Keratinocyte (primary cell): ENCODE results near the gene SMIM22. TPM values are rescaled to one million over a fixed set of nuclear protein-coding genes. Genes with fewer than 3 reads are reported as not detected.

Experiments
- DNase-seq: peaks from one replicate; pipeline ENCODE4 v3.0.0-alpha.2; 2011; ENCODE audit warnings: low read depth, missing footprints, low spot score
- FAIRE-seq: peaks from 2 replicates; lab custom pipeline; 2011; peaks lifted over from hg19 to GRCh38; lab: Jason Lieb, UNC
- H2AFZ ChIP-seq: 2 replicates; pipeline ENCODE4 v1.6.0; 2012; ENCODE audit warnings: low read length, control low read depth, inconsistent platforms; ENCODE audit not compliant: control insufficient read depth
- H3K27ac ChIP-seq: 2 replicates; pipeline ENCODE4 v1.5.1; 2011; ENCODE audit warnings: low read length; ENCODE audit not compliant: control insufficient read depth, insufficient read depth
- H3K27me3 ChIP-seq: 3 replicates; pipeline ENCODE4 v1.6.0; 2011; ENCODE audit warnings: low read length; ENCODE audit not compliant: control insufficient read depth, insufficient read depth; ENCODE audit errors: extremely low read depth
- H3K36me3 ChIP-seq, 2 experiments: 2 replicates in 1 of 2; 3 replicates in 1 of 2; pipeline ENCODE4 v1.5.1; 2011; ENCODE audit warnings: low read length in 2 of 2, mild to moderate bottlenecking in 1 of 2; ENCODE audit not compliant: control insufficient read depth in 2 of 2, insufficient read depth in 2 of 2; ENCODE audit errors: extremely low read depth in 1 of 2
- H3K4me1 ChIP-seq: 3 replicates; pipeline ENCODE4 v1.5.1; 2011; ENCODE audit warnings: low read length; ENCODE audit not compliant: control insufficient read depth, insufficient read depth; ENCODE audit errors: extremely low read depth
- H3K4me2 ChIP-seq: 3 replicates; pipeline ENCODE4 v1.6.0; 2011; ENCODE audit warnings: low read depth, low read length; ENCODE audit not compliant: control insufficient read depth, insufficient read depth; ENCODE audit errors: extremely low read depth
- H3K4me3 ChIP-seq, 3 experiments: fragments of 200-600 bp in 1 of 3; sonication (generic) in 1 of 3; 2 replicates in 2 of 3; 3 replicates in 1 of 3; pipeline ENCODE4 v1.5.1; 2011 to 2016; ENCODE audit warnings: low read length in 3 of 3, mild to moderate bottlenecking in 3 of 3, control low read depth in 2 of 3, inconsistent platforms in 1 of 3, low read depth in 1 of 3, mixed read lengths in 1 of 3, mixed run types in 1 of 3, moderate library complexity in 1 of 3; ENCODE audit not compliant: control insufficient read depth in 2 of 3, insufficient read depth in 2 of 3; ENCODE audit errors: extremely low read depth in 1 of 3
- H3K79me2 ChIP-seq: 2 replicates; pipeline ENCODE4 v1.6.0; 2012; ENCODE audit warnings: low read length; ENCODE audit not compliant: control insufficient read depth, insufficient read depth
- H3K9ac ChIP-seq: 3 replicates; pipeline ENCODE4 v1.6.0; 2011; ENCODE audit warnings: low read length; ENCODE audit not compliant: control insufficient read depth, insufficient read depth; ENCODE audit errors: extremely low read depth
- H3K9me1 ChIP-seq: 3 replicates; pipeline ENCODE4 v1.6.0; 2011; ENCODE audit warnings: low read length; ENCODE audit not compliant: control insufficient read depth, insufficient read depth; ENCODE audit errors: extremely low read depth
- H3K9me3 ChIP-seq: 2 replicates; pipeline ENCODE4 v1.5.1; 2012; ENCODE audit warnings: low read depth, low read length; ENCODE audit not compliant: control insufficient read depth
- H4K20me1 ChIP-seq: 3 replicates; pipeline ENCODE4 v1.6.0; 2011; ENCODE audit warnings: low read length; ENCODE audit not compliant: control insufficient read depth, insufficient read depth; ENCODE audit errors: extremely low read depth
- EZH2 ChIP-seq: IDR thresholded peaks from one replicate; pipeline ENCODE4 v1.6.1; 2012; ENCODE audit warnings: inconsistent platforms, mild to moderate bottlenecking, low read length, moderate library complexity
- dilution Hi-C: fragments of 300-500 bp; cut with MboI; formaldehyde crosslinking; loops from one replicate; pipeline ENCODE4 v1.7.0; 2020; ENCODE audit warnings: low sequenced_read_pairs; ENCODE audit not compliant: extremely low pct_ligation_motif_present
- polyA plus RNA-seq, 5 experiments: library from polyadenylated mRNA; depleted of rRNA in 3 of 5; stranded (reverse) in 3 of 5; stranded (forward) in 1 of 5; unstranded in 1 of 5; fragments of >200 nt; gene quantifications; 1 replicate in 1 of 5; 2 replicates in 3 of 5; 3 replicates in 1 of 5; pipeline versions ENCODE4 v1.2.1 to v1.2.3, GENCODE V29; 2011 to 2012; ENCODE audit warnings: missing spikeins in 2 of 5, low read depth in 1 of 5, low replicate concordance in 1 of 5
- TF ChIP-seq, protein P1 (sequence below), 3 experiments: IDR thresholded peaks in 1 of 3; conservative IDR thresholded peaks in 1 of 3; optimal IDR thresholded peaks in 1 of 3; 2 replicates in 2 of 3; 3 replicates in 1 of 3; pipeline versions ENCODE3 to v1.5.1; 2011; ENCODE audit warnings: low read length in 3 of 3, mild to moderate bottlenecking in 3 of 3, moderate library complexity in 2 of 3, control low read depth in 1 of 3, inconsistent platforms in 1 of 3; ENCODE audit not compliant: insufficient read depth in 2 of 3; ENCODE audit errors: extremely low read depth in 1 of 3

Gene SMIM22
- polyA plus RNA-seq, 1 donor (not counting 4 experiments of a cell fraction or from before 2014, with no cell fraction given): 10.6 TPM

DNA sequence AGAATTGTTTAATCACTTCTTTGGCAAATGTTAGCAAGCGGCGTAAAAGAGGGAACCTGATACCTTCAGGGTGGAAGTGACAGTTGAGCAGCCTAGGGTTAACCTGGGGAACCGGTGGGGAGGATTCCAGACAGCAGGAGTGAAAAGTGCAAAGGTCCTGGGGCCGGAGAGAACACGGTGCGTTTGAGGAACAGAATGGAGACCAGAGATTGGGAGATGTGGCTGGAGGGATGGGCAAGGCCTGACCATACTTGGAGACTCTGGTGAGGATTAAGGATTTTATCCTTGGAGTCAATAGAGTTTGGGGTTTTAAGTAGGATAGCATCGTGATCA, 25.9 kb upstream of the SMIM22 start:
- DNase-seq (no peak), FAIRE-seq (no peak)
- Histone ChIP-seq H3K4me3 (peak overlapping the region in 1 of 3 experiments; percentile 69), H3K36me3 (peaks cover 6 to 7% of the 10 kb centered on the region in 2 experiments), H3K27ac (no peak overlapping the region), H3K4me1 (peaks cover 13% of the 10 kb centered on the region), H3K9ac (no peak overlapping the region), H3K4me2 (peak overlapping the region; percentile 97), H4K20me1 (no peaks in the 10 kb centered on the region), H3K27me3 (no peaks in the 10 kb centered on the region), H2AFZ (peak overlapping the region; percentile 74), H3K79me2 (peaks cover 21% of the 10 kb centered on the region), H3K9me3 (no peaks in the 10 kb centered on the region), H3K9me1 (no peaks in the 10 kb centered on the region)
- TF ChIP-seq, protein P1, sequence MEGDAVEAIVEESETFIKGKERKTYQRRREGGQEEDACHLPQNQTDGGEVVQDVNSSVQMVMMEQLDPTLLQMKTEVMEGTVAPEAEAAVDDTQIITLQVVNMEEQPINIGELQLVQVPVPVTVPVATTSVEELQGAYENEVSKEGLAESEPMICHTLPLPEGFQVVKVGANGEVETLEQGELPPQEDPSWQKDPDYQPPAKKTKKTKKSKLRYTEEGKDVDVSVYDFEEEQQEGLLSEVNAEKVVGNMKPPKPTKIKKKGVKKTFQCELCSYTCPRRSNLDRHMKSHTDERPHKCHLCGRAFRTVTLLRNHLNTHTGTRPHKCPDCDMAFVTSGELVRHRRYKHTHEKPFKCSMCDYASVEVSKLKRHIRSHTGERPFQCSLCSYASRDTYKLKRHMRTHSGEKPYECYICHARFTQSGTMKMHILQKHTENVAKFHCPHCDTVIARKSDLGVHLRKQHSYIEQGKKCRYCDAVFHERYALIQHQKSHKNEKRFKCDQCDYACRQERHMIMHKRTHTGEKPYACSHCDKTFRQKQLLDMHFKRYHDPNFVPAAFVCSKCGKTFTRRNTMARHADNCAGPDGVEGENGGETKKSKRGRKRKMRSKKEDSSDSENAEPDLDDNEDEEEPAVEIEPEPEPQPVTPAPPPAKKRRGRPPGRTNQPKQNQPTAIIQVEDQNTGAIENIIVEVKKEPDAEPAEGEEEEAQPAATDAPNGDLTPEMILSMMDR (optimal IDR thresholded peaks at IDR 0.05 in 1 of 3, IDR thresholded peaks at IDR 0.05 in 1 of 3, conservative IDR thresholded peaks at IDR 0.05 in 1 of 3; ENCODE audit: extremely low read depth in 1 of 3, insufficient read depth in 2 of 3, low read length in 3 of 3): no peak
- TF ChIP-seq EZH2: no peak
- dilution Hi-C loops: no loop called here

GRCh38 chr16:4771646-4772045, 23.5 kb upstream of the SMIM22 start:
- Histone ChIP-seq H3K9ac (no peak overlapping the region), H4K20me1 (no peaks in the 10 kb centered on the region), H3K9me1 (no peaks in the 10 kb centered on the region), H3K4me1 (peaks cover 6% of the 10 kb centered on the region), H3K27me3 (no peaks in the 10 kb centered on the region), H2AFZ (no peak overlapping the region), H3K79me2 (peaks cover 3% of the 10 kb centered on the region), H3K4me3 (no peak overlapping the region), H3K4me2 (no peak overlapping the region), H3K36me3 (no peaks in the 10 kb centered on the region), H3K9me3 (no peaks in the 10 kb centered on the region), H3K27ac (no peak overlapping the region)
- dilution Hi-C loops: no loop called here
- no peak for FAIRE-seq
- no peak for DNase-seq
- TF ChIP-seq, protein P1 (optimal IDR thresholded peaks at IDR 0.05 in 1 of 3, IDR thresholded peaks at IDR 0.05 in 1 of 3, conservative IDR thresholded peaks at IDR 0.05 in 1 of 3; ENCODE audit: extremely low read depth in 1 of 3, insufficient read depth in 2 of 3, low read length in 3 of 3): no peak
- no peak for TF ChIP-seq EZH2
